H1 (cell line): ENCODE data around the gene PARP15. TPM values are rescaled to one million over a fixed set of nuclear protein-coding genes. Genes with fewer than 3 reads are reported as not detected.

Source experiments
- CHD7 ChIP-seq: fragments of 300-600 bp; sonication (generic); IDR thresholded peaks from 2 replicates; pipeline ENCODE4 v1.7.1; 2012; ENCODE audit warnings: low read length, moderate library complexity, mild to moderate bottlenecking, inconsistent platforms; ENCODE audit not compliant: insufficient replicate concordance
- GABPA ChIP-seq: IDR thresholded peaks from 2 replicates; pipeline ENCODE4 v1.6.1; 2011; ENCODE audit warnings: mild to moderate bottlenecking, low read length, moderate library complexity, borderline replicate concordance; ENCODE audit not compliant: insufficient read depth
- RFX5 ChIP-seq: IDR thresholded peaks from 2 replicates; pipeline ENCODE4 v1.6.1; 2011; ENCODE audit warnings: low read depth, low read length, improper control_type of control experiment, borderline replicate concordance
- RXRA ChIP-seq: IDR thresholded peaks from 2 replicates; pipeline ENCODE4 v1.6.1; 2011; ENCODE audit warnings: low read depth, mild to moderate bottlenecking, low read length, moderate library complexity; ENCODE audit not compliant: insufficient read depth
- SP1 ChIP-seq: IDR thresholded peaks from 2 replicates; pipeline ENCODE4 v1.6.1; 2011; ENCODE audit warnings: low read depth, low read length
- polyA plus RNA-seq, 7 experiments: library from polyadenylated mRNA; depleted of rRNA in 3 of 7; stranded (reverse) in 5 of 7; unstranded in 2 of 7; fragments of >200 nt in 5 of 7; fragments of 200-250 nt in 2 of 7; gene quantifications; 1 replicate in 5 of 7; 2 replicates in 1 of 7; 4 replicates in 1 of 7; pipeline versions ENCODE4 v1.2.1 to v1.2.3, GENCODE V29; 2011 to 2013; ENCODE audit warnings: missing spikeins in 2 of 7, mixed read lengths in 2 of 7
- total RNA-seq: library from RNA; stranded (reverse); fragmentation: NEBNext Ultra II Directional; extraction: Animal tissue kit (Norgen Biotek cat#: 25700); gene quantifications from 2 replicates; pipeline ENCODE4 v1.2.1, GENCODE V29; 2021

The PARP15 gene
- total and polyA plus RNA-seq, 2 of the 8 experiments (the other 6 are each of a cell fraction or from before 2014, with no cell fraction given) = 0.37 to 0.45 TPM

GRCh38 chr3:122548619-122549018, 28.8 kb upstream of the PARP15 start (continued):
- TF ChIP-seq CHD7 (no peak), RFX5 (no peak), RXRA (no peak), GABPA (no peak), SP1 (no peak)
- TF ChIP-seq, all 59 proteins: peak for 0
